ENCODE measurements around the gene ATP2B2.
A peak's percentile ranks its signal among the peaks of the same experiment; 100 is the strongest.

Gene ATP2B2

DNA sequence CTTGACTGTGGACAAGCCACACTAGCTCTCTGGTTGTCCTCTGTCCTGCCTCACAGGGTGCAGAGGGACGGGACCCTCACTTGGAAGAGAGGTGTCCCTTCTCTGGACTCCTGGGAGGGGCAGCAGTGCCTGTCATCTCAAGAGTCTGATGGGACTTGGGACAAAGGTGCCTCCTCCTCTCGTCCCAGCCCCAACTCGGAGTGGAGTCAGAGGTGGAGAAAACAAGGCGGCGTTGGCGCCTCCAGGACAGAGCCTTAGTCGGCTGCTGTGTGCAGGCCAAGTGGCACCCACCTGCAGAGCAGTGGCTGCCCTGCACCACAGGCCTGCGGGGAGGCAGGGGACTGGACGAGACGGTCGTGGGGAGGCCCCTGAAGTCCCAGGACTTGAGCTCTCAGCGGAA, 175.1 kb downstream of the ATP2B2 start:
- Histone ChIP-seq H3K9ac (ENCODE audit: low read depth, low read length) (no peak overlapping the region), H3K4me3 (ENCODE audit: low read length) (no peak overlapping the region), H3K4me2 (ENCODE audit: low read length) (no peak overlapping the region), H3K36me3 (ENCODE audit: insufficient read depth, low read length) (no peaks in the 10 kb centered on the region), H3K9me3 (replicated peaks; ENCODE audit: low read length) (no peaks in the 10 kb centered on the region), H3K4me1 (ENCODE audit: control insufficient read depth, insufficient read depth, low read length) (peaks cover 10% of the 10 kb centered on the region), H3K27me3 (ENCODE audit: control insufficient read depth, insufficient read depth, low read length) (peaks cover 89% of the 10 kb centered on the region)

DNA sequence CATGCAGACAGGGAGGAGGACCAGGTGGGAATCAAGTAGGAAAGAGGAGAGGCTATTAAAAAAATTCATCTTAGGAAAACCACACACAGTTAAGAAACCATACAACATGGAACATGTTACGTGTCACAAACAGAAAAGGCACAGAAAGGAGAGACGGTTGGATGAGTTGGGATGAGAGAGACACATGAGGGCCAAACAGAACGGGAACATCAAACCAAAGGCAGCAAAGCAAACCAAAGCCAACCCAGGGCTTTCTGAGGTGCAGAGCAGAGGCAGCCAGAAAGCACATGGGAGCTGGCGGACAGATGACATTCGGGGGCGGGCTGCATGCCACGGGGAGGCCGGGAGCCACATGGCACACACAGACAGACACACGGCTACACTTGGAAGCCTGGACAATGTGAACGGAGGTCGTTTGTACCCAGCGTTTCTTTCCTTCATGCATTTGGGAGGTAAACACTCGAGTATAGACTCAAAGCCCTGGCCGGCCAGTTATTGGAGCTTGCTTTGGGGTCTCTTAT, 175.8 kb downstream of the ATP2B2 start:
- peaks cover 6% of the 10 kb centered on the region for H3K4me1 ChIP-seq (ENCODE audit: control insufficient read depth, insufficient read depth, low read length)
- no peaks in the 10 kb centered on the region for H3K9me3 ChIP-seq (replicated peaks; ENCODE audit: low read length)
- H3K27me3 ChIP-seq (ENCODE audit: control insufficient read depth, insufficient read depth, low read length) = peaks cover 89% of the 10 kb centered on the region
- no peak overlapping the region for H3K4me3 ChIP-seq (ENCODE audit: low read length)
- H3K36me3 ChIP-seq (ENCODE audit: insufficient read depth, low read length) = no peaks in the 10 kb centered on the region
- no peak overlapping the region for H3K9ac ChIP-seq (ENCODE audit: low read depth, low read length)
- no peak overlapping the region for H3K4me2 ChIP-seq (ENCODE audit: low read length)

DNA sequence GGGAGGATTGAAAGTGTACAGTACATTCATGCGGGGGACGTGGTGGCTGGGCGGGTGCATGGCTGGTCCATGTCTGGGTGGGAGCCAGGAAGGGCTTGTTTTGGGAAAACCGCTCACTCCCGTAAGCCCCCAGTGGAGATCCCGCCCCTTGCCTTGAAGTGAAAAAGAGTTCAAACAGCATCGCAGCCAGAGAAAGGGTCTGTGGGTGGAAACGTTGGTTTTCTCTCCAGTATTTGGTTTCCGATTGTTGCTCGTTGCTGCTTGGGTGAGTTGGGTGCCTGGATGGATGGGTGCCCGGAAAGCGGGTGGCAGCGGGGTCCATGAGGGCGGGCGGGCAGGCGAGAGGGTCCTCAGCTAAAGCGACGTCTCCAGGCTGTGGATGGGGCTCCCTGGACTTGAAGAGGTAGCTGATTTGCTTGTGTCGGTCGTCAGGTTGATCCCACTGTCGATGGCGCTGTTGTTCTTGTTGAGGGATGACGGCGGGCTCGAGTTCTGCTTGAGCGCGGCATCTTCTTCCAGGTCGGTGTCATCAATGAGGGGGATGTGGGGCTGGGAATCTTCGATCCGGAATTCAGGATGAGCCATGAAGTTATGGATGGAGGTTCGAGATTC, 176.8 kb downstream of the ATP2B2 start:
- Histone ChIP-seq H3K36me3 (ENCODE audit: insufficient read depth, low read length) (no peaks in the 10 kb centered on the region), H3K4me1 (ENCODE audit: control insufficient read depth, insufficient read depth, low read length) (no peaks in the 10 kb centered on the region), H3K4me3 (ENCODE audit: low read length) (no peak overlapping the region), H3K27me3 (ENCODE audit: control insufficient read depth, insufficient read depth, low read length) (peaks cover 82% of the 10 kb centered on the region), H3K9ac (ENCODE audit: low read depth, low read length) (no peak overlapping the region), H3K4me2 (ENCODE audit: low read length) (no peak overlapping the region), H3K9me3 (replicated peaks; ENCODE audit: low read length) (no peaks in the 10 kb centered on the region)

DNA sequence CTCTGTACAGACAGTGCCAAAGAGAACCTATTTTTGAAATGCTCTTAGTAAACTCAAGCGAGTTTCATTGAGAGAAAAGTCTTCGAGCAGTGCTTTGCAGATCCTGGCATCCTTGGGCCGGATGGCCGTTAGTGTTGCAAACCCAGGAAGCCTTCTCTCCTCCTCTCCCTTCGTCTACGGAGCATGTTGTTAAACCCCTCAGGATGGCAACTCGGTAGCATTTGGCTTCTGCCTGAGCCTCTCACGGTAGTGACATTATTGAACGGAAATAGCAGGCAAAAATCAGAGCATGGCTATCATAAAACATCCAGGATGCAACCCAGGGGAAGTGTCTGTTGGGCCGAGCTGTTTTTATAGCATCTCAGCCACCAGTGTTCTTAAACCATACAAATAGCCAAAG, 177.8 kb downstream of the ATP2B2 start:
- H3K27me3 ChIP-seq (ENCODE audit: control insufficient read depth, insufficient read depth, low read length) = peaks cover 72% of the 10 kb centered on the region

DNA sequence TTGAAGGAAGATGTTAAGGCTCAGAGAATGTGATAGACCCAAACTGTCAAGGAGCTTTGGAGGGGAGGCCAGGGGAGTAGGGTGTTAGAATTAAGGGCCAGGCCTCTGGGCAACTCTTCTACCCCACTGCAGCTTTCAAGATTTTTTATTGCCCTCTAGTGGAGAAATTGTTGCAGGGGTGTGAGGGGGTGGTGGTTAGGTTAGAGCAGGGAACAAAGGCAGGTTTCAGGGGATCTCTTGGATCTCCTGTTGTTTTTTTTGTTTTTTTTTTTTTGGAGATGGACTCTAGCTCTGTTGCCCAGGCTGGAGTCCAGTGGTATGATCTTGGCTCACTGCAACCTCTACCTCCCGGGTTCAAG, 183.1 kb downstream of the ATP2B2 start:
- H3K9me3 ChIP-seq (replicated peaks; ENCODE audit: low read length) = no peaks in the 10 kb centered on the region

More for the DNA sequence above, 177.8 kb downstream of the ATP2B2 start:
- Histone ChIP-seq H3K9me3 (replicated peaks; ENCODE audit: low read length) (no peaks in the 10 kb centered on the region), H3K36me3 (ENCODE audit: insufficient read depth, low read length) (no peaks in the 10 kb centered on the region), H3K4me2 (ENCODE audit: low read length) (no peak overlapping the region), H3K9ac (ENCODE audit: low read depth, low read length) (no peak overlapping the region), H3K4me3 (ENCODE audit: low read length) (no peak overlapping the region), H3K4me1 (ENCODE audit: control insufficient read depth, insufficient read depth, low read length) (no peaks in the 10 kb centered on the region)

DNA sequence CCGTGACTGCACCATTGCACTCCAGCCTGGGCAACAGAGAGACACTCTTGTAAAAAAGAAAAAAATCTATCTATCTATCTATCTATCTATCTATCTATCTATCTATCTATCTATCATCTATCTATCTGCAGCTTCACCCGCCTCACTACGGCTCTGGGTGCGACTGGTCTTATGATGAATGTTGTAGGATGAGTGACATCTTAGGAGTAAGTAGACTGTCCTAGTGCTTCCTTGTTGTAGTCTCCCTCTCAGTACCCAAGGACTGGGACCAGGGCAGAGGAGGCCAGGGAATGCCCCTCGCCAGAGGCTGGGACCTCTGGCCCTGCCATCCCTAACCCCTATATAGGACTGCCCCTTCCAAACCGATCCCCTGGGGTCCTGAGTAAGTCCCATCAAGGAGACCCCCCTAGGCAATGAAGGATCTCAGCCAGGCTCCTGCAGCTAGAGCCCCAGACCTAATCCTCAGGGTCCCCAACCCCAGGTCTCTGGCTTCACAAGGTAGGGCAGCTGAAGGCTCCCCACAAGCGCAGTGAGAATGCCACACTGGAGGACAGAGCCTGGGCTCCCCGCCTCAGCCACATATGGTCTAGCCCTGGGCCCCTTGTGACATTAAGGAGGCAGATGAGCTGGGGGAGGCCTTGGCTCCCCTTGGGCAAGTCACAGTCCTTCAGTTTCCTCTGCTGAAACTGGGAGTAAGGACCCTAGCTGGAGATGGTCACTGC, 183.6 kb downstream of the ATP2B2 start:
- Histone ChIP-seq H3K4me2 (ENCODE audit: low read length) (peak overlapping the region; percentile 76), H3K27me3 (ENCODE audit: control insufficient read depth, insufficient read depth, low read length) (peaks cover 16% of the 10 kb centered on the region), H3K9ac (ENCODE audit: low read depth, low read length) (no peak overlapping the region), H3K9me3 (replicated peaks; ENCODE audit: low read length) (no peaks in the 10 kb centered on the region), H3K4me3 (ENCODE audit: low read length) (no peak overlapping the region), H3K36me3 (ENCODE audit: insufficient read depth, low read length) (peaks cover 25% of the 10 kb centered on the region), H3K4me1 (ENCODE audit: control insufficient read depth, insufficient read depth, low read length) (peaks cover 9% of the 10 kb centered on the region)

More for the DNA sequence above, 183.1 kb downstream of the ATP2B2 start:
- H3K4me3 ChIP-seq (ENCODE audit: low read length) = no peak overlapping the region
- peaks cover 21% of the 10 kb centered on the region for H3K27me3 ChIP-seq (ENCODE audit: control insufficient read depth, insufficient read depth, low read length)
- no peak overlapping the region for H3K9ac ChIP-seq (ENCODE audit: low read depth, low read length)
- H3K36me3 ChIP-seq (ENCODE audit: insufficient read depth, low read length) = peaks cover 19% of the 10 kb centered on the region
- H3K4me2 ChIP-seq (ENCODE audit: low read length) = no peak overlapping the region
- peaks cover 9% of the 10 kb centered on the region for H3K4me1 ChIP-seq (ENCODE audit: control insufficient read depth, insufficient read depth, low read length)

DNA sequence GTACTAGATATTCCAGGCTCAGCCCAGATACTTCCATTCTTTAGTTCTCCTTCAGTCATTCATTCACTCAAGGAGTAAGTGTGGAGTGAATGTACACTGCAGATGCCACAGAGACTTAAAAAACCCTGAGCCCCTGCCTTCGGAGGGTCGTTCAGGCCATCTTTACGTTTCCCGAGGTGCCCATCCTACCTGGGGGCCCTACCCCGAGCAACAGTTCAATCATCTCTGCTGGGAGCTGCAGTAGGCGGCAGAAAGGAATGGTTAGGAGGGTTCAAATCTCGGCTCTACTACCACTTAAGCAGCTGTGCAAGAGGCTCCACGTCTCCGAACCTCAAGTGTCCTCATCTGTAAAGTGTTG, 185.1 kb downstream of the ATP2B2 start:
- peak overlapping the region; percentile 99 for H3K9ac ChIP-seq (ENCODE audit: low read depth, low read length)
- H3K4me2 ChIP-seq (ENCODE audit: low read length) = peak overlapping the region; percentile 90
- no peaks in the 10 kb centered on the region for H3K9me3 ChIP-seq (replicated peaks; ENCODE audit: low read length)
- H3K36me3 ChIP-seq (ENCODE audit: insufficient read depth, low read length) = peaks cover 39% of the 10 kb centered on the region
- H3K4me3 ChIP-seq (ENCODE audit: low read length) = peak overlapping the region; percentile 94
- peaks cover 2% of the 10 kb centered on the region for H3K27me3 ChIP-seq (ENCODE audit: control insufficient read depth, insufficient read depth, low read length)
- H3K4me1 ChIP-seq (ENCODE audit: control insufficient read depth, insufficient read depth, low read length) = peaks cover 9% of the 10 kb centered on the region

DNA sequence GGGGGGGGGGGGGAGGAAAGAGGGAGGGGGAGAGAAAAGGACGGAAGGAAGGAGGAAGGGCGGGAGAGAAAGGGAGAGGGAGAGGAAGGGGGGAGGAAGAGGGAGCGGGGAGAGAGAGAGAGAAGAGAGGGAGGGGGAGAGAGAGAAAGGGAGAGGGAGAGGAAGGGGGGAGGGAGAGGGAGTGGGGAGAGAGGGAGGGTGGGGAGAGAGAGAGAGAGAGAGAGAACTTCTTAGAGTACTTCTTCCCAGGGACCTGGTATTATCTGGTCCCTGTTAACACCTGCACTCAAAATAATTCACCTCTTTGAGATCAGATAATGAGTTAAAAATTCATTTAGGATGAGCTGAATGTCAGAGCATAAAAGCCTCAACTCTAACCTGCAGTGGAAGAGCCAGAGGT, 185.6 kb downstream of the ATP2B2 start:
- Histone ChIP-seq H3K9ac (ENCODE audit: low read depth, low read length) (peak overlapping the region; percentile 99), H3K36me3 (ENCODE audit: insufficient read depth, low read length) (peaks cover 44% of the 10 kb centered on the region), H3K9me3 (replicated peaks; ENCODE audit: low read length) (no peaks in the 10 kb centered on the region), H3K27me3 (ENCODE audit: control insufficient read depth, insufficient read depth, low read length) (no peaks in the 10 kb centered on the region), H3K4me1 (ENCODE audit: control insufficient read depth, insufficient read depth, low read length) (peaks cover 9% of the 10 kb centered on the region), H3K4me3 (ENCODE audit: low read length) (peak overlapping the region; percentile 94), H3K4me2 (ENCODE audit: low read length) (peak overlapping the region; percentile 90)

DNA sequence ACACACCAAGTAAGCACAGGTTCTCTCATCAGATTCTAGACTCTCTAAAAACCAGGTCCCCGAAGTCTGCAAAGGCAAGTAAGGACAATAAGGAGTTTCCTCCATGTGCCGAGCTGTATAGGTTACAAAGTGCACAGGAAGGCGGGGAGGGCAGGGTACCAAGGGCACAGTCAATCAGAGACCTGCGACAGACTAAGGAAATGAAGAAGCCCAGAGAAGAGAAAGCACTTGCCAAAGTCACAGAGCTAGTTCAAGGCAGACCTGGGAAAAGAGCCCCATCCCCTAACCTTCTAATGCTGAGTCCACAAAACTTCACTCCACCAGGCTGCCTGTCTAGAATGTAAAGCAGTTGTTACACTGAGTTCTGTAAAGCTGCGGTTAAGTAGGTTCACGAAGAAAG, 186.1 kb downstream of the ATP2B2 start:
- no peaks in the 10 kb centered on the region for H3K27me3 ChIP-seq (ENCODE audit: control insufficient read depth, insufficient read depth, low read length)
- H3K4me2 ChIP-seq (ENCODE audit: low read length) = peak overlapping the region; percentile 90
- peak overlapping the region; percentile 6 for H3K9ac ChIP-seq (ENCODE audit: low read depth, low read length)
- H3K9me3 ChIP-seq (replicated peaks; ENCODE audit: low read length) = no peaks in the 10 kb centered on the region
- peaks cover 9% of the 10 kb centered on the region for H3K4me1 ChIP-seq (ENCODE audit: control insufficient read depth, insufficient read depth, low read length)
- H3K4me3 ChIP-seq (ENCODE audit: low read length) = peak overlapping the region; percentile 10
- peaks cover 49% of the 10 kb centered on the region for H3K36me3 ChIP-seq (ENCODE audit: insufficient read depth, low read length)

DNA sequence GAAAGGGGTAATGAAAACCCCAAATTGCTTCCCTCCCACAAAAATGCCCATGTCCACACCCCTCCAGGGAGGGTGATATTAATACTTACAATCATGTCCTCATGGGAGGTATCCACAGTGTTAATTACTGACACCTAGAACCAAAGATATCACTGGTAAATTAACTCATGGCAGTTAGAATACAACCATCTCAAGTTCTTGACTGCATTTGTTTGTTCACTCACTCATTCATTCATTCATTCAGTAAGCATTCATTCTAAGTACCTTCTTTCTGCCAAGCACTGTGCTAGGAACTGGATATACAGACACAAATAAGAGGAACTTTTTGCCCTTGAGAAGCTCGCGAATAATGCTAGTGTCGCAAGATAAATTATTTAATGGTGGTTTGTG, 187.4 kb downstream of the ATP2B2 start:
- Histone ChIP-seq H3K36me3 (ENCODE audit: insufficient read depth, low read length) (peaks cover 62% of the 10 kb centered on the region), H3K27me3 (ENCODE audit: control insufficient read depth, insufficient read depth, low read length) (no peaks in the 10 kb centered on the region), H3K4me2 (ENCODE audit: low read length) (peak overlapping the region; percentile 90), H3K9ac (ENCODE audit: low read depth, low read length) (no peak overlapping the region), H3K9me3 (replicated peaks; ENCODE audit: low read length) (no peaks in the 10 kb centered on the region), H3K4me3 (ENCODE audit: low read length) (no peak overlapping the region), H3K4me1 (ENCODE audit: control insufficient read depth, insufficient read depth, low read length) (peaks cover 9% of the 10 kb centered on the region)

DNA sequence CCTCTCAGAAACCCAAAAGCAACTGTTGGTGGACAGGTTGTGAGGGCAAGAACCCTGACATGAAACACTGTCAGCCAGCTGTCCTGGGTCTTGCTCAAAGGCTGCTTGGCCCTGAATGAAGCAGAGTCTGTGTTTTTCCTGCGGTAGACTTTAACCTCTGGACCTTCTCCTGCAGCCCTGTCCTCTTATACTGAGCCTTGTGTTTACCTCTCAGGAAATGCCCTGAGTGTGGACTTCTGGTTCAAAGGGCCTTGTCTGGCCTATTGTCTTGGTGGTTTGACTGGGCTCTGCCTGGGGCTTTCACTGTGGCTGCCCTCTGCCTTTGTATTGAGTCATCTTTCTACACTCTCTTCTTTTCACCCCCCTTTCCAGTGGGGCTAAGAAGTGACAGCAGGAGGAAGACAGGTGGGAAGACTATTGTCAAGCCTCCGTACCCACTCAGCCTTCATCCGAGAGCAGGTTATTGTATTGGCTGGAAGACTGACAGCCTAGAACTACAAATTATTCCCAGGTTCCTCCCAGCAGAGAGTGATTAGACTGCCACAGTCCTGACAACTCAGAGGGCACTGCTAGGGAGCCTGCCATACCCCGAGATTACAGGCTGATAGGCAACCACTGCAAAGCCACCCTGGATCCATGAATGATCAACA, 187.9 kb downstream of the ATP2B2 start:
- Histone ChIP-seq H3K9me3 (replicated peaks; ENCODE audit: low read length) (no peaks in the 10 kb centered on the region), H3K4me3 (ENCODE audit: low read length) (no peak overlapping the region), H3K36me3 (ENCODE audit: insufficient read depth, low read length) (peaks cover 67% of the 10 kb centered on the region), H3K4me2 (ENCODE audit: low read length) (no peak overlapping the region), H3K9ac (ENCODE audit: low read depth, low read length) (no peak overlapping the region), H3K27me3 (ENCODE audit: control insufficient read depth, insufficient read depth, low read length) (no peaks in the 10 kb centered on the region), H3K4me1 (ENCODE audit: control insufficient read depth, insufficient read depth, low read length) (peaks cover 9% of the 10 kb centered on the region)
